Panc1 (cell line): ENCODE data around the gene CST4.

Experiments used
- CTCF ChIP-seq: fragments of 450-650 bp; IDR thresholded peaks from 2 replicates; pipeline ENCODE4 v1.5.1; 2017; ENCODE audit warnings: mild to moderate bottlenecking
- POLR2AphosphoS5 ChIP-seq: IDR thresholded peaks from 2 replicates; pipeline ENCODE4 v1.6.1; 2012; ENCODE audit warnings: mild to moderate bottlenecking, low read depth, low read length, moderate library complexity
- REST ChIP-seq, 2 experiments: IDR thresholded peaks; 2 replicates each; pipeline ENCODE4 v1.6.1; 2011 to 2012; ENCODE audit warnings: low read depth in 2 of 2, control low read depth in 1 of 2, low read length in 1 of 2, mild to moderate bottlenecking in 1 of 2, moderate library complexity in 1 of 2; ENCODE audit not compliant: insufficient read depth in 1 of 2

GRCh38 chr20:23697947-23698346, 9.1 kb upstream of the CST4 start:
- TF ChIP-seq CTCF (no peak), REST (IDR thresholded peaks at IDR 0.05; ENCODE audit: insufficient read depth in 1 of 2, low read depth in 2 of 2, low read length in 1 of 2) (no peak), POLR2AphosphoS5 (no peak)
